PFSK-1 (cell line): ENCODE results near the gene UBE2D3.

ENCODE experiments used
- FOXP2 ChIP-seq: optimal IDR thresholded peaks from 2 replicates; pipeline ENCODE3; 2011; ENCODE audit warnings: borderline replicate concordance, control low read depth, inconsistent platforms; ENCODE audit not compliant: insufficient read depth; ENCODE audit errors: extremely low read length, extremely low read depth
- POLR2AphosphoS5 ChIP-seq: IDR thresholded peaks from 2 replicates; pipeline ENCODE4 v1.6.1; 2012; ENCODE audit warnings: low read depth, mild to moderate bottlenecking, control low read depth, low read length, moderate library complexity
- SIN3A ChIP-seq: IDR thresholded peaks from 2 replicates; pipeline ENCODE4 v1.6.1; 2012; ENCODE audit warnings: mild to moderate bottlenecking, low read length, moderate library complexity, borderline replicate concordance; ENCODE audit not compliant: insufficient read depth
- TAF1 ChIP-seq: IDR thresholded peaks from 2 replicates; pipeline ENCODE4 v1.6.1; 2012; ENCODE audit warnings: low read length, control low read depth, borderline replicate concordance; ENCODE audit not compliant: insufficient read depth
- TF ChIP-seq, protein P1 (sequence below), 2 experiments: IDR thresholded peaks; 2 replicates each; pipeline versions ENCODE4 v1.6.1 to v1.8.0; 2011 to 2012; ENCODE audit warnings: low read depth in 2 of 2, low read length in 2 of 2, control low read depth in 1 of 2, inconsistent platforms in 1 of 2, mild to moderate bottlenecking in 1 of 2, moderate library complexity in 1 of 2; ENCODE audit not compliant: insufficient read depth in 1 of 2

The UBE2D3 gene

DNA sequence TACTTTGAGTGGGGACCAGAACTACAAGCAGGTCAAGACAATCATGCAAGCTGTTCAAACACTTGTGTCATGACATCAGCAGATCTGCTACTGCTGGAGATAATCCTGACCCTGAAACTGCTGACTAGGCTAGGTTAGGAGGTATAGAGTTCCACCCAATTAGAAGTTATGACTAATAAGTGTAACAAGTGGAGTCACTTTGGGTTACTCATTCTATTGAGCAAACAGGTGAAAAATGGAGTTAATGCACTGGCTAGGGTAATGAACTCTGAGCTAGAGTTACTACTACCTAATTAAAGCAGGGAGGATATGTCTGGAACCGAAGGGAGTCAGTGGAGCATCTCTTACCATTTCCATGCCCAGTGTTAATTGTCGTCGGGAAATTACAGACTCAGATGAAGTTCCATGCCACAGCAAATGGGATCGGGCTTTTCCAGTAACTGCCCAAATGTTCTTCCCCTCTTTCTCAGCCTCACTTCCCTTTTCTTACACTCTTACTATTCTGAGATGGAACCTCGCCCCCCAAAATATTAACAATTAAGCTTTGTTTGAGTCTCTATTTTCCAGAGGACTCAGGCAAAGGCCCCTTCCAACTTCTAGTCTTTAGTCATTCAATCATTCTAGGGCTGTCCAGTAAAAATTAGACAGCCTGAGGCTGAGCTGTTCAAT, 46.7 kb downstream of the UBE2D3 start:
- TF ChIP-seq FOXP2 (no peak), POLR2AphosphoS5 (no peak), TAF1 (no peak), SIN3A (no peak)
- TF ChIP-seq, protein P1, sequence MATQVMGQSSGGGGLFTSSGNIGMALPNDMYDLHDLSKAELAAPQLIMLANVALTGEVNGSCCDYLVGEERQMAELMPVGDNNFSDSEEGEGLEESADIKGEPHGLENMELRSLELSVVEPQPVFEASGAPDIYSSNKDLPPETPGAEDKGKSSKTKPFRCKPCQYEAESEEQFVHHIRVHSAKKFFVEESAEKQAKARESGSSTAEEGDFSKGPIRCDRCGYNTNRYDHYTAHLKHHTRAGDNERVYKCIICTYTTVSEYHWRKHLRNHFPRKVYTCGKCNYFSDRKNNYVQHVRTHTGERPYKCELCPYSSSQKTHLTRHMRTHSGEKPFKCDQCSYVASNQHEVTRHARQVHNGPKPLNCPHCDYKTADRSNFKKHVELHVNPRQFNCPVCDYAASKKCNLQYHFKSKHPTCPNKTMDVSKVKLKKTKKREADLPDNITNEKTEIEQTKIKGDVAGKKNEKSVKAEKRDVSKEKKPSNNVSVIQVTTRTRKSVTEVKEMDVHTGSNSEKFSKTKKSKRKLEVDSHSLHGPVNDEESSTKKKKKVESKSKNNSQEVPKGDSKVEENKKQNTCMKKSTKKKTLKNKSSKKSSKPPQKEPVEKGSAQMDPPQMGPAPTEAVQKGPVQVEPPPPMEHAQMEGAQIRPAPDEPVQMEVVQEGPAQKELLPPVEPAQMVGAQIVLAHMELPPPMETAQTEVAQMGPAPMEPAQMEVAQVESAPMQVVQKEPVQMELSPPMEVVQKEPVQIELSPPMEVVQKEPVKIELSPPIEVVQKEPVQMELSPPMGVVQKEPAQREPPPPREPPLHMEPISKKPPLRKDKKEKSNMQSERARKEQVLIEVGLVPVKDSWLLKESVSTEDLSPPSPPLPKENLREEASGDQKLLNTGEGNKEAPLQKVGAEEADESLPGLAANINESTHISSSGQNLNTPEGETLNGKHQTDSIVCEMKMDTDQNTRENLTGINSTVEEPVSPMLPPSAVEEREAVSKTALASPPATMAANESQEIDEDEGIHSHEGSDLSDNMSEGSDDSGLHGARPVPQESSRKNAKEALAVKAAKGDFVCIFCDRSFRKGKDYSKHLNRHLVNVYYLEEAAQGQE (IDR thresholded peaks at IDR 0.05; ENCODE audit: insufficient read depth in 1 of 2, low read depth in 2 of 2, low read length in 2 of 2), result no peak

GRCh38 chr4:102779204-102779603, 48.1 kb downstream of the UBE2D3 start:
- TF ChIP-seq, protein P1 (IDR thresholded peaks at IDR 0.05; ENCODE audit: insufficient read depth in 1 of 2, low read depth in 2 of 2, low read length in 2 of 2), result no peak
- TF ChIP-seq FOXP2, result no peak

DNA sequence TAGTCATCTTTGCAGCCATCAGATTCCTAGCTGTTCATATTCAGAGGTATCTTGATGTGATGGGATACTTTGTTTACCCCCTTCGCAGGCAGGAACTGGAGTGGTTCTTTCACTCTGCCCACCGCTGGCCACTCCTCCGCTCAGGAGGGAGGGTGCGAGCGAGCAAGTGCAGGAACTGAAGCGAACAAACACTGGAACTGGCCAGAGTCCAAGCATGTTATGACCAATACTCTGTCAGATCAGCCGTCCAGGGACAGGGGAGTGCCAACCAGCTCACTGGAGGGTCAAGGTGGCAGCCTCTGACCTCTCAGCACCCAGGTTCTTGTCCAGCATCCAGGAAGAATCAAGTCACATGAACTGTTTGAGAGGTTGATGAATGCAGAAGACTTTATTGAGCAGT, 48.6 kb downstream of the UBE2D3 start:
- TF ChIP-seq POLR2AphosphoS5 (no peak), SIN3A (no peak), FOXP2 (no peak), TAF1 (no peak)
- TF ChIP-seq, protein P1 (IDR thresholded peaks at IDR 0.05; ENCODE audit: insufficient read depth in 1 of 2, low read depth in 2 of 2, low read length in 2 of 2), result no peak

DNA sequence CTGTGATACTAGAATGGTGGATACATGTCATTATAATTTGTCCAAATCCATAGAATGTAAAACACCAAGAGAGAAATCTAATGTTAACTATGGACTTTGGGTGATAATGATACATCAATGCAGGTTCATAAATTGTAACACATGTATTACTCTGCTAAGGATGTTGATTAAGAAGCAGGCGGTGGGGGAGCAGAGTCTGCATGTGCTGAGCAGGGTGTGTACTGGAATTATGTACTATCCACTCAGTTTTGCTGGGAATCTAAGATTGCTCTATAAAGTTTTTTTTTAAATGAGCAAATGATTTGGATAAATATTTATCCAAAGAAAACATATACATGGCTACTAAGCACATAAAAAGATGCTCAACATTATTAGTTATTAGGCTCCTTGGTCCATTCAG, 51.5 kb downstream of the UBE2D3 start:
- TF ChIP-seq FOXP2, result no peak
- TF ChIP-seq POLR2AphosphoS5, result no peak
- TF ChIP-seq, protein P1 (IDR thresholded peaks at IDR 0.05; ENCODE audit: insufficient read depth in 1 of 2, low read depth in 2 of 2, low read length in 2 of 2), result no peak

DNA sequence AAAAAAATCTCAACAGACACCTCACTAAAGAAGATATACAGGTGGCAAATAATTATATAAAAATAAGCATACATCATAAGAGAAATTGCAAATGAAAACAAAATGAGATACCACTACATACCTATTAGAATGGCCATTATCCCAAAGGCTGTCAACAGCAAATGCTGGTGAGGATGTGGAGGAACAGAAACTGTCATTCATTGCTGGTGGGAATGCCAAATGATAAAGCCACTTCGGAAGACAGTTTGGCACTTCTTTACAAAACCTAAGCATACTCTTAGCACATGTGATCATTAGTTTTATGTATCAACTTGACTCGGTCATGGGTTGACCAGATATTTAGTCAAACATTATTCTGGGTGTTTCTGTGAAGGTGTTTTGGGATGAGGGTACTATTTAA, 53.1 kb downstream of the UBE2D3 start:
- TF ChIP-seq FOXP2, result no peak
- TF ChIP-seq SIN3A, result no peak
- no peak for TF ChIP-seq TAF1
- no peak for TF ChIP-seq POLR2AphosphoS5
- TF ChIP-seq, protein P1 (IDR thresholded peaks at IDR 0.05; ENCODE audit: insufficient read depth in 1 of 2, low read depth in 2 of 2, low read length in 2 of 2), result no peak
